HepG2 (cell line): ENCODE results near the gene OR52H1. TPM values are rescaled to one million over a fixed set of nuclear protein-coding genes. Genes with fewer than 3 reads are reported as not detected.

Experiments
- ATAC-seq: fragments of 200-7000 bp; cut with Tn5 transposase; 3 replicates; pipeline ENCODE4 v1.9.1; 2020; ENCODE audit warnings: mild to moderate bottlenecking, moderate library complexity
- BruUV-seq: library from RNA; stranded (reverse); fragments of 400-500 nt; replicated peaks from 2 replicates; lab custom pipeline; 2021; lab: Mats Ljungman, UMichigan
- CTCF ChIA-PET: fragments of 300-600 bp; formaldehyde crosslinking; extraction: SDS; loops from one replicate; lab custom pipeline; 2021; ENCODE audit warnings: low total read pairs, inconsistent platforms, low intra/inter-chr PET ratio; lab: Yijun Ruan, JAX
- POLR2A ChIA-PET: fragments of 350-600 bp; sonication (Branson Sonifier 250); formaldehyde crosslinking; loops from one replicate; lab custom pipeline; 2020; ENCODE audit warnings: antibody characterized with exemption, inconsistent platforms; lab: Yijun Ruan, JAX
- DNase-seq: peaks from one replicate; pipeline ENCODE4 v3.0.0-alpha.2; 2015; ENCODE audit warnings: low spot score
- FAIRE-seq: peaks from 3 replicates; lab custom pipeline; 2011; peaks lifted over from hg19 to GRCh38; lab: Jason Lieb, UNC
- H2AFZ ChIP-seq: one replicate; pipeline ENCODE4 v1.6.1; 2011; ENCODE audit warnings: low read length, inconsistent platforms
- H3K27ac ChIP-seq: fragments of 300-600 bp; 3 replicates; pipeline ENCODE4 v1.8.0; 2011; ENCODE audit warnings: mixed run types, mild to moderate bottlenecking, mixed read lengths, low read length, inconsistent platforms; ENCODE audit not compliant: insufficient read depth; ENCODE audit errors: extremely low read length
- H3K27me3 ChIP-seq, 2 experiments: fragments of 200-600 bp in 1 of 2; 2 replicates in 1 of 2; 3 replicates in 1 of 2; pipeline versions ENCODE4 v1.6.0 to v1.8.0; 2011; ENCODE audit warnings: low read length in 2 of 2, mild to moderate bottlenecking in 2 of 2, moderate library complexity in 2 of 2, inconsistent platforms in 1 of 2; ENCODE audit not compliant: insufficient read depth in 2 of 2, control insufficient read depth in 1 of 2
- H3K36me3 ChIP-seq, 2 experiments: fragments of 200-600 bp in 1 of 2; replicated peaks in 1 of 2; 2 replicates in 1 of 2; 3 replicates in 1 of 2; pipeline versions ENCODE4 v1.5.1 to v1.8.0; 2011; ENCODE audit warnings: low read length in 2 of 2, inconsistent platforms in 1 of 2; ENCODE audit not compliant: insufficient read depth in 2 of 2, control insufficient read depth in 1 of 2
- H3K4me1 ChIP-seq: 2 replicates; pipeline ENCODE4 v1.5.1; 2012; ENCODE audit warnings: low read length, inconsistent platforms; ENCODE audit not compliant: insufficient read depth
- H3K4me2 ChIP-seq: 2 replicates; pipeline ENCODE4 v1.6.0; 2011; ENCODE audit warnings: low read depth, low read length, inconsistent platforms
- H3K4me3 ChIP-seq, 3 experiments: fragments of 200-600 bp in 1 of 3; sonication (generic), shearing (Covaris generic) in 1 of 3; replicated peaks in 1 of 3; 2 replicates each; pipeline ENCODE4 v1.5.1; 2011 to 2016; ENCODE audit warnings: low read length in 3 of 3, inconsistent platforms in 2 of 3, low read depth in 2 of 3, mild to moderate bottlenecking in 2 of 3, control low read depth in 1 of 3, mixed read lengths in 1 of 3; ENCODE audit not compliant: insufficient read depth in 1 of 3
- H3K79me2 ChIP-seq: one replicate; pipeline ENCODE4 v1.6.1; 2011; ENCODE audit warnings: low read length, inconsistent platforms; ENCODE audit not compliant: insufficient read depth
- H3K9ac ChIP-seq: 2 replicates; pipeline ENCODE4 v1.6.0; 2011; ENCODE audit warnings: mild to moderate bottlenecking, low read depth, low read length, inconsistent platforms; ENCODE audit not compliant: insufficient read depth
- H3K9me3 ChIP-seq: 2 replicates; pipeline ENCODE4 v1.5.1; 2012; ENCODE audit warnings: mild to moderate bottlenecking, low read length
- H4K20me1 ChIP-seq: 2 replicates; pipeline ENCODE4 v1.6.0; 2011; ENCODE audit warnings: inconsistent platforms, mild to moderate bottlenecking, low read length, moderate library complexity; ENCODE audit not compliant: insufficient read depth
- ATRX ChIP-seq: sonication (generic); formaldehyde crosslinking; IDR thresholded peaks from 2 replicates; pipeline ENCODE4 v1.4.0; 2020; ENCODE audit warnings: missing genetic modification reagents, borderline replicate concordance
- CREB1 ChIP-seq, 2 experiments: fragments of 450-650 bp in 1 of 2; IDR thresholded peaks; 2 replicates each; pipeline ENCODE4 v1.6.1; 2016 to 2017; ENCODE audit warnings: control low read depth in 1 of 2, mild to moderate bottlenecking in 1 of 2, missing compliant biosample characterization in 1 of 2, missing genetic modification characterization in 1 of 2
- MLX ChIP-seq: IDR thresholded peaks from 2 replicates; pipeline ENCODE4 v1.6.1; 2016
- PRDM10 ChIP-seq: sonication (generic); formaldehyde crosslinking; IDR thresholded peaks from 2 replicates; pipeline ENCODE4 v1.4.0; 2020; ENCODE audit warnings: low read depth, missing genetic modification reagents
- WGBS: methylation state at CpG from one replicate; pipeline ENCODE4 v1.1.6; 2017; ENCODE audit warnings: low lambda C conversion rate; 5-methylcytosine and 5-hydroxymethylcytosine counted together
- in situ Hi-C: cut with HindIII; loops from 2 replicates; pipeline ENCODE4 v1.10.0; 2017; ENCODE audit warnings: low pct_unique_long_range_greater_than_20kb; ENCODE audit not compliant: extremely low pct_ligation_motif_present
- intact Hi-C: fragments of 100-400 bp; cut with micrococcal nuclease; formaldehyde crosslinking; loops from one replicate; pipeline ENCODE4 v1.10.0; 2022; ENCODE audit not compliant: unreplicated experiment
- polyA plus RNA-seq, 8 experiments: library from polyadenylated mRNA; depleted of rRNA in 3 of 8; stranded (reverse) in 7 of 8; unstranded in 1 of 8; fragments of >200 nt; fragmentation: Illumina TruSeq in 4 of 8; extraction: Trizol in 4 of 8; gene quantifications; 2 replicates each; pipeline versions ENCODE4 v1.2.1 to v1.2.3, GENCODE V29; 2011 to 2016; ENCODE audit warnings: low read depth in 4 of 8, missing spikeins in 1 of 8, mixed read lengths in 1 of 8; ENCODE audit not compliant: insufficient read depth in 1 of 8
- total RNA-seq, 5 experiments: library from RNA; depleted of rRNA; stranded (reverse); fragments of >200 nt; fragmentation: Illumina TruSeq; extraction: Trizol; gene quantifications; 2 replicates each; pipeline ENCODE4 v1.2.3, GENCODE V29; 2016; ENCODE audit warnings: low read depth in 1 of 5

OR52H1 gene
- total and polyA plus RNA-seq, 2 of the 13 experiments (the other 11 are each of a cell fraction or from before 2014, with no cell fraction given), result not detected

GRCh38 chr11:5514841-5515240 is 33.5 kb downstream of the OR52H1 start (continued):
- TF ChIP-seq PRDM10 (CRISPR knock-in tag) (no peak), MLX (CRISPR knock-in tag) (no peak)
- TF ChIP-seq, all 625 proteins: peak for 0

GRCh38 chr11:5509803-5510202 is 38.5 kb downstream of the OR52H1 start, which contains the start of gene UBQLN3:
Gene UBQLN3 (minus strand): TSS chr11:5509957. CDS start chr11:5509558, 399 bp downstream.
- H3K27ac ChIP-seq, result no peak within 1 kb of the TSS
- no peak within 1 kb of the TSS for H3K4me2 ChIP-seq
- no peaks in the 10 kb centered on the region for H3K79me2 ChIP-seq
- no peak for FAIRE-seq
- peaks cover 0 to 10% of the 10 kb centered on the region in 2 experiments; a peak in 3 of 5 replicates for H3K27me3 ChIP-seq
- intact Hi-C loops (no loop called here), in situ Hi-C loops (no loop called here)
- BruUV-seq, result no TSS peak
- no peak within 1 kb of the TSS for H3K4me3 ChIP-seq
- no peak within 1 kb of the TSS for H3K9ac ChIP-seq
- no peak for DNase-seq
- H3K9me3 ChIP-seq, result no peaks in the 10 kb centered on the region
- 0% methylated on average over 3 of the region's 4 CpGs for WGBS
- H4K20me1 ChIP-seq, result no peaks in the 10 kb centered on the region
- ChIA-PET POLR2A (no interaction called here), CTCF (no interaction called here)
- ATAC-seq, result no peak
- no peaks in the 10 kb centered on the region for H3K36me3 ChIP-seq
- H3K4me1 ChIP-seq, result no peaks in the 10 kb centered on the region
- H2AFZ ChIP-seq, result no peak within 1 kb of the TSS
- TF ChIP-seq ATRX (CRISPR knock-in tag) (no peak), CREB1 (IDR thresholded peaks at IDR 0.05) (peak; percentile 93), CREB1 (CRISPR knock-in tag; IDR thresholded peaks at IDR 0.05) (no peak)
